Measurements from ENCODE around the gene GNB1. TPM values are rescaled to one million over a fixed set of nuclear protein-coding genes. Genes with fewer than 3 reads are reported as not detected.

GNB1 gene
- total and polyA plus RNA-seq, 7 donors, result 119 to 197 (median 157) TPM

DNA sequence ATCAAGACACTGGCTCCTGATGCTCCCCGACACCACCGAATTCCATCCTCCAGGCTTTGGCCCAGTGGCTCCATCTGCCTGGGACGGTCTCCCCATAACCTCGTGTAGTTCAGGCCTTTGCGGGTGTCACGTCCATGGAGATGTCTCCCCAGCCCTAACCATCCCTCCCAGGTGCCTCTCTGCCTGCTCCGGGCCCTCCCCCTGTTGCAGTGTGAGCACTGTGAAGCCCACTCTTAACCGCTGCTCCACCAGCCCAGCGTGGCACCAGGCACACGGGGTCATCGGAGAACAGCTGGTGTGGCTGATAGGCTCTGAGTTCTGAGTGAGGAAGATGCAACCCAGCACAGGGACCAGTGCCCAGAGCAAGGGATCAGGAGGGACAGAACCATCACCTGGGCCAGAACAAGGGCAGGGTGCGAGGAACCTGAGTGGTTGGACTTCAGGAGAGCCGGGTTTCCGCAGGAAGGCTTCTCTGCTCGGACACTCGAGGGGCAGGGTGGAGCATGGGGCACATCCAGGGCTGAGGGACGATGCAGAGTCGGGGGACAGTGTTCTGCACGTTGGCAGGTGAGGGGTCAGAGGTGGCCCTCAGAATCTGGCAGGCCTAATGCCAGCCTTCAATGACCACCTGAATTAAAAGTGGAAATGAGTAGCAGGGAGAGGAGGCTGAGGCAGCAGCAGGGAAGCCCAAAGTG is 2.6 kb upstream of the GNB1 start:
- Histone ChIP-seq H3K4me3 (no peak overlapping the region), H3K27ac (no peak overlapping the region), H3K27me3 (peaks cover 0 to 24% (median 21%) of the 10 kb centered on the region in 3 donors), H3K4me1 (peaks cover 0 to 37% (median 33%) of the 10 kb centered on the region in 4 donors), H3K9me3 (no peaks in the 10 kb centered on the region), H3K36me3 (no peaks in the 10 kb centered on the region)
- no peak for TF ChIP-seq POLR2AphosphoS5 (IDR thresholded peaks at IDR 0.05)
- TF ChIP-seq EP300 (IDR thresholded peaks at IDR 0.05), result no peak
- TF ChIP-seq, protein P1, sequence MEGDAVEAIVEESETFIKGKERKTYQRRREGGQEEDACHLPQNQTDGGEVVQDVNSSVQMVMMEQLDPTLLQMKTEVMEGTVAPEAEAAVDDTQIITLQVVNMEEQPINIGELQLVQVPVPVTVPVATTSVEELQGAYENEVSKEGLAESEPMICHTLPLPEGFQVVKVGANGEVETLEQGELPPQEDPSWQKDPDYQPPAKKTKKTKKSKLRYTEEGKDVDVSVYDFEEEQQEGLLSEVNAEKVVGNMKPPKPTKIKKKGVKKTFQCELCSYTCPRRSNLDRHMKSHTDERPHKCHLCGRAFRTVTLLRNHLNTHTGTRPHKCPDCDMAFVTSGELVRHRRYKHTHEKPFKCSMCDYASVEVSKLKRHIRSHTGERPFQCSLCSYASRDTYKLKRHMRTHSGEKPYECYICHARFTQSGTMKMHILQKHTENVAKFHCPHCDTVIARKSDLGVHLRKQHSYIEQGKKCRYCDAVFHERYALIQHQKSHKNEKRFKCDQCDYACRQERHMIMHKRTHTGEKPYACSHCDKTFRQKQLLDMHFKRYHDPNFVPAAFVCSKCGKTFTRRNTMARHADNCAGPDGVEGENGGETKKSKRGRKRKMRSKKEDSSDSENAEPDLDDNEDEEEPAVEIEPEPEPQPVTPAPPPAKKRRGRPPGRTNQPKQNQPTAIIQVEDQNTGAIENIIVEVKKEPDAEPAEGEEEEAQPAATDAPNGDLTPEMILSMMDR (IDR thresholded peaks at IDR 0.05), result no peak
- no peak for TF ChIP-seq POLR2A (IDR thresholded peaks at IDR 0.05)
- WGBS, 2 donors, result 78 to 91% methylated on average over 19 of the region's 19 CpGs
- intact Hi-C loops (cut with DNase I), result no loop called here
- DNase-seq, result no peak

DNA sequence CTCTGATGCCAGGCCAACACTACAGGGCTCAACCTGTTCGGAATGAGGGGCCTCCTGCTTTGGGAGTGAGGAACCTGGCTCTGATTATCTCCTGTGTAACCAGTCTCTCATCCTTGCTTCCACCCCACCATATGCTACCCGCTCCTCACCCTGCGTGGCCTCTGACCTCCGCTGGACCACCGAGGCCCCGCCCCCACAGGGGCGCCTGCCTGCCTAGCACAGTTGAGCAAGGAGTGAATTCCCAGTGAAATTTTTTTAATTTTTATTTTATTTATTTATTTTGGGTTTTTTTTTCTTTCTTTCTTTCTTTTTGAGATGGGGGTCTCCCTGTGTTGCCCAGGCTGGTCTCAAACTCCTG is 1.9 kb upstream of the GNB1 start:
- no peaks in the 10 kb centered on the region for H3K9me3 ChIP-seq
- WGBS, 2 donors, result 34 to 79% methylated on average over 7 of the region's 7 CpGs
- H3K27me3 ChIP-seq, result peaks cover 0 to 24% (median 21%) of the 10 kb centered on the region in 3 donors
- intact Hi-C loops (cut with DNase I), result no loop called here
- peak overlapping the region in 1 of 4 donors; percentile 95 for H3K4me3 ChIP-seq
- no peak for DNase-seq
- H3K27ac ChIP-seq, result peak overlapping the region; percentile 90 to 100 (median 96)
- peaks cover 0 to 44% (median 40%) of the 10 kb centered on the region in 4 donors for H3K4me1 ChIP-seq
- H3K36me3 ChIP-seq, result no peaks in the 10 kb centered on the region
- TF ChIP-seq, protein P1 (IDR thresholded peaks at IDR 0.05), result no peak
- TF ChIP-seq POLR2A (IDR thresholded peaks at IDR 0.05) (no peak), EP300 (IDR thresholded peaks at IDR 0.05) (no peak), POLR2AphosphoS5 (IDR thresholded peaks at IDR 0.05) (no peak)

DNA sequence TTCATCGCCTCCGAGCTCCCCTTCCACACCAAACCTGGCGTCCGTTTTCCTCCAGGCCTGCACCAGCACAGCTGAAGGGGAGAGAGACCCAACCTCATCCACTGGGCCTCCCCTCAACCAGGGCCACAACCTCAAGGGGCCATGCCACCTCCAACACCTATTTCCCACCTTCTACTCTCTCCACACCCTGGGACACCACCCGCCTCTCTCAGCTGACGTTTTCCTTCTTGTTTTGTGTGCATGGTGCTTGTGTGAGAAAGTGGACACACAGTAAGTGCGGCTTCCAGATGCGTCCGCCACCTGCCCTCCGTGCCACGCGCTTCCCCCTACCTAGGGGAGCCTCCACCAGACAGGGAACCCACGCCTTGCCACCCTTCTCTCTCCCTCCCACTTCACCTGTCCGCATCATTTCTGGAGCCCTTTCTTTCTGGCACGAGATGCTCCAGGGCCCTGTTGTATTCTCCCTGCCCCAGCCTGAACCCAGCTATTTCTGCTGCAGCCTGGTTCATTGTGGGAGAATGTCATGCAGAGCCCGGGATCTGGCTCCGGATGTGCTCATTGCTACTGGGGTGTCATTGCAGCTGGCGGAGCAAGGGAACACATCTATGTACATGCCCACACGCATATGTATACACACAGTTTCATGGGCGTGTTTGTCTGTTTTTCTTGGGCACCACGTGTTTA is 1.3 kb upstream of the GNB1 start:
- peaks cover 0 to 24% (median 21%) of the 10 kb centered on the region in 3 donors for H3K27me3 ChIP-seq
- WGBS, 2 donors, result 11 to 54% methylated on average over 21 of the region's 21 CpGs
- no peaks in the 10 kb centered on the region for H3K36me3 ChIP-seq
- H3K4me3 ChIP-seq, result peak overlapping the region; percentile 66 to 97 (median 95)
- intact Hi-C loops (cut with DNase I), result no loop called here
- no peaks in the 10 kb centered on the region for H3K9me3 ChIP-seq
- DNase-seq, result no peak
- H3K27ac ChIP-seq, result peak overlapping the region; percentile 90 to 100 (median 96)
- TF ChIP-seq, protein P1 (IDR thresholded peaks at IDR 0.05), result no peak
- TF ChIP-seq EP300 (IDR thresholded peaks at IDR 0.05) (no peak), POLR2A (IDR thresholded peaks at IDR 0.05) (no peak), POLR2AphosphoS5 (IDR thresholded peaks at IDR 0.05) (no peak)
- H3K4me1 ChIP-seq, result peaks cover 0 to 49% (median 45%) of the 10 kb centered on the region in 4 donors

DNA sequence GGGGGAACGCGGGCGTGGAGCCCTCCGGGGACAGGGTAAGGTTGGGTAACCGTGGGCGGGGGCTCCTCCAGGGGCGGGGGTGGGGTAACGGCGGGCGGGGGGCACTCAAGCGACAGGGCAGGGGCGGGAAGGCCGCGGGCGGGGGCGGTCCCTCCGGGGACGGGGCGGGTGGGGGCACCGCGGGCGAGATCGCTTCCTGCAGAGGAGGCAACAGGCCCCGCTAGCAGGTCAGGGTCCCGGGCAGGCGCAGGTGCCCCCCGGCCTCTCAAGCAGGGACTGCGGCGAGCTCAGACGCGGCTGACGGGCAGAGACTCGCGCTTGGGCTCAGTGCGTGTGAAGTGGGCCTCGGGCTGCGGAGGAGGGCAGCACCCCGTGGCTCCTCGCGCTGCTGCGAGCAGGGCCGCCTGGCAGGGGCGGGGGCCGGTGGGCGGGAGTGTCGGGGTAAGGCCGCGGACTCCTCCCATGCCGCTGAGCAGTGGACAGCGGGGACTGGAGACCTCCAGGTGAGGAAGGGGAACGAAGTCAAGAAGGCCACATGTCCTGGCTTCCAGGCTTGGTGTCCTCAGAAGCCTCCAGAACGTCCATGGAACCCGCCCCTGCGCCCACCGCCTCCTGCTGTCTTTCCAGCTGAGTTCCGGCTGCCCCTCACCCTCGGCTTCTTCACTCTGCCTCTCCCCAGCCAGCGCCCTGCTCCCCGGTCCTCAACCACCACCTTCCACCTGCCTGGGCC is 627 bp upstream of the GNB1 start:
- TF ChIP-seq POLR2A (IDR thresholded peaks at IDR 0.05) (no peak), POLR2AphosphoS5 (IDR thresholded peaks at IDR 0.05) (peak; percentile 7 to 83 (median 56))
- TF ChIP-seq, protein P1 (IDR thresholded peaks at IDR 0.05), result no peak
- Histone ChIP-seq H3K4me3 (peak overlapping the region; percentile 66 to 97 (median 95)), H3K9me3 (no peaks in the 10 kb centered on the region), H3K4me1 (peaks cover 0 to 56% (median 52%) of the 10 kb centered on the region in 4 donors), H3K36me3 (no peaks in the 10 kb centered on the region), H3K27ac (peak overlapping the region; percentile 90 to 100 (median 96)), H3K27me3 (peaks cover 0 to 21% (median 18%) of the 10 kb centered on the region in 3 donors)
- intact Hi-C loops (cut with DNase I), result loop anchor here (2.0 kb wide), 2 partner anchors 17 to 113 kb away; partner anchors contain the start of gene NADK
- DNase-seq, result peak; percentile 89
- WGBS, 2 donors, result 1 to 2% methylated on average over 59 of the region's 59 CpGs

Data from sigmoid colon (tissue), 7 donors.